Endothelial cell (in vitro differentiated cells): Measurements from ENCODE around the gene HNRNPLL. TPM values are rescaled to one million over a fixed set of nuclear protein-coding genes. Genes with fewer than 3 reads are reported as not detected.

Experiments used
- DNase-seq: peaks from one replicate; pipeline ENCODE4 v3.0.0; 2021; ENCODE audit warnings: low spot score
- H3K27ac Mint-ChIP-seq: one replicate; pipeline ENCODE4 v1.8.0; 2021; ENCODE audit warnings: mixed read lengths, inconsistent platforms; ENCODE audit not compliant: unreplicated experiment
- H3K27me3 Mint-ChIP-seq: one replicate; pipeline ENCODE4 v1.8.0; 2021; ENCODE audit warnings: mild to moderate bottlenecking, moderate library complexity, mixed read lengths, inconsistent platforms; ENCODE audit not compliant: unreplicated experiment
- H3K36me3 Mint-ChIP-seq: one replicate; pipeline ENCODE4 v1.8.0; 2021; ENCODE audit warnings: mild to moderate bottlenecking, low read depth, mixed read lengths, inconsistent platforms; ENCODE audit not compliant: unreplicated experiment
- H3K4me1 Mint-ChIP-seq: one replicate; pipeline ENCODE4 v1.8.0; 2021; ENCODE audit warnings: mild to moderate bottlenecking, mixed read lengths, inconsistent platforms; ENCODE audit not compliant: unreplicated experiment
- H3K4me3 Mint-ChIP-seq: one replicate; pipeline ENCODE4 v1.8.0; 2021; ENCODE audit warnings: mild to moderate bottlenecking, mixed read lengths, inconsistent platforms; ENCODE audit not compliant: unreplicated experiment
- H3K9me3 Mint-ChIP-seq: one replicate; pipeline ENCODE4 v1.8.0; 2021; ENCODE audit warnings: mixed read lengths, inconsistent platforms; ENCODE audit not compliant: unreplicated experiment
- total RNA-seq: library from RNA; stranded (reverse); fragmentation: NEBNext Ultra II Directional; extraction: Animal tissue kit (Norgen Biotek cat#: 25700); gene quantifications from one replicate; pipeline ENCODE4 v1.2.1, GENCODE V29; 2021; ENCODE audit not compliant: unreplicated experiment
- TF ChIP-seq, protein P1 (sequence below): fragments of 200-600 bp; sonication (generic); IDR thresholded peaks from one replicate; pipeline ENCODE4 v1.5.0; 2021; ENCODE audit warnings: antibody characterized with exemption; ENCODE audit not compliant: unreplicated experiment

HNRNPLL gene
- total RNA-seq, 1 donor from 2014 or later = 57.1 TPM

DNA sequence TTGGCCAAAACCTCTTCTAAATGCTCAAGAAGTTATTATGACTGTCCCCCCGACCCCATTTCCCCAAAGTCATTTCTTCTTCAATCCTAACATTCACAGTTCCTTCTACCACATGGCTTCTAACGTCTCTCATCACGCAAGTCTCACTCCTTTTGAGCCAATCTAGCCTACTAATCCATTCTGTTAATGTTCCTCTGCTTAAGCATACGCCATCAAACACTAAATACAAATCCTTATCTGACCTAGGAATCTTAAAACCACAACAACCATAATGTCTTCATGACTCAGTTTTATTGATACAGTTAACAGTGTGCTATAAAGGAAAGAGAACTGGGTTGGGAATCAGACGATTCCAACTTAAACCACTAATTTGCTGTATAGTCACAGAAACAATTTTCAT lies 23.9 kb downstream of the HNRNPLL start:
- Mint-ChIP-seq H3K4me1 (no peaks in the 10 kb centered on the region), H3K4me3 (no peak overlapping the region), H3K27me3 (no peaks in the 10 kb centered on the region), H3K27ac (no peak overlapping the region), H3K9me3 (no peaks in the 10 kb centered on the region), H3K36me3 (peaks cover 3% of the 10 kb centered on the region)
- no peak for DNase-seq
- TF ChIP-seq, protein P1, sequence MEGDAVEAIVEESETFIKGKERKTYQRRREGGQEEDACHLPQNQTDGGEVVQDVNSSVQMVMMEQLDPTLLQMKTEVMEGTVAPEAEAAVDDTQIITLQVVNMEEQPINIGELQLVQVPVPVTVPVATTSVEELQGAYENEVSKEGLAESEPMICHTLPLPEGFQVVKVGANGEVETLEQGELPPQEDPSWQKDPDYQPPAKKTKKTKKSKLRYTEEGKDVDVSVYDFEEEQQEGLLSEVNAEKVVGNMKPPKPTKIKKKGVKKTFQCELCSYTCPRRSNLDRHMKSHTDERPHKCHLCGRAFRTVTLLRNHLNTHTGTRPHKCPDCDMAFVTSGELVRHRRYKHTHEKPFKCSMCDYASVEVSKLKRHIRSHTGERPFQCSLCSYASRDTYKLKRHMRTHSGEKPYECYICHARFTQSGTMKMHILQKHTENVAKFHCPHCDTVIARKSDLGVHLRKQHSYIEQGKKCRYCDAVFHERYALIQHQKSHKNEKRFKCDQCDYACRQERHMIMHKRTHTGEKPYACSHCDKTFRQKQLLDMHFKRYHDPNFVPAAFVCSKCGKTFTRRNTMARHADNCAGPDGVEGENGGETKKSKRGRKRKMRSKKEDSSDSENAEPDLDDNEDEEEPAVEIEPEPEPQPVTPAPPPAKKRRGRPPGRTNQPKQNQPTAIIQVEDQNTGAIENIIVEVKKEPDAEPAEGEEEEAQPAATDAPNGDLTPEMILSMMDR = no peak

DNA sequence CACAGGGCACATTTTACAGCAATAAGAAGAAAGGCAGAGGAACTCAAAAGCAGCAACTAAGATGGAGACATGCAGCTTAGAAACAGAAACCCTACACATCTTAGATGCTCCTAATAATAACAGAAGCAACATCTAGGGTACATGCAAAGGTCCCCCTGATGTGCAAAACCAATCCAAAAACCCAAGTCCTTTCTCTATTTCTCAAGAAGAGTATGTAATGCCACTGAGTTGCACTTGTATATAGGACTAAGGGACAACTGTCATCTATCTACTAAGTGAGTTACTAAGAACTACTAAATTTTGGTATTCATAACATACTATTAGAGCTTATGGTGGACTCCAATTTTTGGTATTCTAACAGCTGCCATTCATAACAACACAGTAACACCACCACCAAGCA lies 28.4 kb downstream of the HNRNPLL start:
- H3K4me1 Mint-ChIP-seq = no peaks in the 10 kb centered on the region
- DNase-seq = no peak
- peak overlapping the region; percentile 8 for H3K27ac Mint-ChIP-seq
- H3K36me3 Mint-ChIP-seq = peaks cover 3% of the 10 kb centered on the region
- TF ChIP-seq, protein P1 = no peak
- H3K27me3 Mint-ChIP-seq = no peaks in the 10 kb centered on the region
- no peaks in the 10 kb centered on the region for H3K9me3 Mint-ChIP-seq
- H3K4me3 Mint-ChIP-seq = no peak overlapping the region

- TF ChIP-seq, protein P1 = no peak
- no peaks in the 10 kb centered on the region for H3K4me1 Mint-ChIP-seq
- no peak overlapping the region for H3K27ac Mint-ChIP-seq
- DNase-seq = no peak
- H3K36me3 Mint-ChIP-seq = peaks cover 7% of the 10 kb centered on the region
- no peaks in the 10 kb centered on the region for H3K9me3 Mint-ChIP-seq
- H3K4me3 Mint-ChIP-seq = no peak overlapping the region
- H3K27me3 Mint-ChIP-seq = no peaks in the 10 kb centered on the region
Measured at GRCh38 chr2:38572167-38572566, 30.6 kb downstream of the HNRNPLL start.

DNA sequence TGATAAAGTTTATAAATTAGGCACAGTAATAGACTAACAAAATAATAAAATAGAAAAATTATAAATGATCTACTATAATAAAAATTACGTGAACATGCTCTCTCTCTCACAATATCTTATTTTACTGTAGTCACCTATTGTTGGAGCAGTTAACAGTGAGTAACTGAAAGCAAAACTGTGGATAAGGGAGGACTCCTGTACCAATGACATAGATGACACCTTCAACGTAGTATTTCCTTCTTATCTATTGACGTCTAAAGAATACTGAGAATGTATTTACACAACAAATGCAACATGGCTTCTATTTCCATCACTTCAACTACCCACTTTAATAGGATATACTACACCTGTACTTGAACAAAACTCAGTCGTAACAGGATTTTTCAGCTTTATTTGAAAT lies 31.5 kb downstream of the HNRNPLL start:
- TF ChIP-seq, protein P1 = no peak
- Mint-ChIP-seq H3K4me3 (no peak overlapping the region), H3K36me3 (peaks cover 7% of the 10 kb centered on the region), H3K4me1 (no peaks in the 10 kb centered on the region), H3K27me3 (no peaks in the 10 kb centered on the region), H3K27ac (no peak overlapping the region), H3K9me3 (no peaks in the 10 kb centered on the region)
- no peak for DNase-seq

- TF ChIP-seq, protein P1 = no peak
- Mint-ChIP-seq H3K4me1 (no peaks in the 10 kb centered on the region), H3K36me3 (peaks cover 9% of the 10 kb centered on the region), H3K9me3 (no peaks in the 10 kb centered on the region), H3K27ac (no peak overlapping the region), H3K4me3 (no peak overlapping the region), H3K27me3 (no peaks in the 10 kb centered on the region)
- no peak for DNase-seq
Measured at GRCh38 chr2:38568724-38569436, 33.8 kb downstream of the HNRNPLL start.
